NCI-H2196 (cell line): ENCODE data around the gene MED28.
"Not testable (repeated sequence)": the region's sequence is repeated elsewhere in the genome, so short reads cannot be mapped to it uniquely, and the experiment has no call there.

Source experiments
- DNase-seq: peaks from one replicate; lab custom pipeline; 2025; ENCODE audit not compliant: unreplicated experiment; lab: John Stamatoyannopoulos, UW

MED28 gene

DNA sequence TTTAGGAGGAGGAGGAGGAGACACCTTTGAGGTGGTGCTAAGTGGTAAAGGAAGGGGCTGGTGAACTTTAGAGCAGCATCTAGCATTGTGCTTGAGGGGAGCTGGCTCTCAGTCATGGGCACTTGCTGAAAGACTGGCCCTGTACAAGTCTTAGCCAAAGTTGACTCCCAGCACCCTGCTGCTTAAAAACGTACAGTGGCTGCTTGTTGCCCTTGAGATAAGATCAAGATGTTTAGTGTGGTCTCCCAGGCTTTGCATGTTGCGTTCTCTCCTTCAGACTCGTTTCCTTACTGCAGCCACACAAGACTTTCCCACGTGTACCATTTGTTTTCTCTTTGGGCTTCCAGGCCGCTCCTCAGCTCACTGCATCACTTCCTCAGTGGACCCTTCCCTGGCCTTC, 1.8 kb downstream of the MED28 start:
- DNase-seq = no peak

DNA sequence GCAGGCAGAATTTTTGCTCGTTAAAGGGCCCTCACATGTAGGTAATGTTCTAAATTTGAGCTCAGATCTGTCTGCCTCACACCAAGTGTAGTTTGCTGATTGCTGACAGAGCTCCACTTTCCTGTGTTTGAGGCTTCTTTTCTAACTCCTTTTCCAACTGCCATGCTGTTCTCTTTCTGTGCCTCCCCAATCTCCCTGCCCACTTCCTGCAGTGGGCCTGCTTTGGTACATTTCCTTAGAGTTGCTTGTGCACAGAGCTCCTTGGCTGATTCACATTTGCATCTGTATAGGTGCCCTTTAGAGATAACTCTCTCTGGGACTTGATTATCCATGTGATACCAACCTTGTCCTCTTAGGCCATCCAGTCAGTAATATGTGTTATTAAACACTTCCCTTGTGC, 4.5 kb downstream of the MED28 start:
- no peak for DNase-seq

DNA sequence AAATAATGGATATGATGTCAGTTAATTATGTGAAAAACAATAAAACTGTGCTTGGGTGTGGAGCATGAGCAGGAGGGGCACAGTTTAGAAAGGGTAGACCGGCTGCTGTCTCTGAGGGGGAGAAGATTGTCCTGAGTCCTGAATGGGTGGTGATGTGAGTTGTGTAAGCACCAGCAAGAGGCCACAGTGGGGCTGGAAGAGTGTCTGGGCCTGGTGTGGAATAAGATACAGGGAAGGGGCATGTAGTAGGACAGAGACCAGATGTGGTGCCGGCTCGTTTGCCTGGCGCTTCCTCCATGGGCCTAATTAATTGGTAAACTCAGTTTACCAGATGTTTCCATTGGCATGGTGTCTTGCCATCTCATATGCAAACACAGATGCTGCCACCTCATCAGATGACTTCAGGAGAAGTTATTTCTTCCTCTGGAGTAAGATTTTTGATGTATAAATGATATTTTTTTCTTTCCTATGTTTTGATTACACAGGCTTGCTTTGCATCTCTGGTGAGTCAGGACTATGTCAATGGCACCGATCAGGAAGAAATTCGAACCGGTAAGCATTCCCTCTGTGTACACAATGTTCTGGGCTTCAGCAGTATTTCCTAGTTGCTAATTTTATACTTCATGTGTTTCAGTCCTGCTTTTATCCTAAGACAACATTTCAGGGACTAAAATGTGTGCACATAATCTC, 5.1 kb downstream of the MED28 start:
- DNase-seq = peak; percentile 1

DNA sequence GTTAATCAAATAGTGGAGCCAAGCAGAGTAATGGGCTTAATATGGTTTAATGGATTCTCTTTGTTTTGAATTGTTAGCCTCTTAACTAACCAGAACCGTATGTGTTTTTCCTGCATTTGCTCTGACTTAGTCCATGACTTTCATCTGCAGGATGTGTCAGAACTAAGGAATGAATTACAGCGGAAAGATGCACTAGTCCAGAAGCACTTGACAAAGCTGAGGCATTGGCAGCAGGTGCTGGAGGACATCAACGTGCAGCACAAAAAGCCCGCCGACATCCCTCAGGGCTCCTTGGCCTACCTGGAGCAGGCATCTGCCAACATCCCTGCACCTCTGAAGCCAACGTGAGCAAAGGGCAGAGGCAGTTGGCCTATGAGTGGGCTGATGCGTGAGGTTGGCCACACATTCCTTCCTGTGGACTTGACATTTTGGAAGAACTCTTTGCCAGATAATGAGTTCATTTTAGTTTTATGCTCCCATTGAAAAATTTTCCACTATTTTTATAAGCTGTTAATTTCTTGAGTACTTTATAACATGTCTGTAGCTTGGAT, 9.1 kb downstream of the MED28 start:
- no peak for DNase-seq

DNA sequence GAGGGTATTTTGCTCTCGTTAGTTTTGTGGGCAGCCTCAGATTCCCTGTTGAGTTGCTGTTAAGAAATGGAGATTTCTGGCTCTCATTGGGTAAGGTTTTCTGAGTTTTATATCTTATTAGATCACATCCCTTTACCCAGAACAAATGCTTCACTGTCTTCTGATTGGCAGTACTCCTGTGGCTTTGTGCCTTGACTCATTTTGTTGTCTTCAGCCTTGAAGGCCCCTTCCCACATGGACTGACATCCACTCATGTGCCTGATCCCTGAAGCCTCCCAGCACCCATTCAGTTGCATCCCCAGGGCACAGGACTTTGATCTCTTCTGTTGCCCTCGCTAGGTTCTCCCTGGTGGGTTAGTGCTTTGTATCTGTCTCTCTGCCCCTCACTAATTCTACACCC, 10.4 kb downstream of the MED28 start:
- no peak for DNase-seq

DNA sequence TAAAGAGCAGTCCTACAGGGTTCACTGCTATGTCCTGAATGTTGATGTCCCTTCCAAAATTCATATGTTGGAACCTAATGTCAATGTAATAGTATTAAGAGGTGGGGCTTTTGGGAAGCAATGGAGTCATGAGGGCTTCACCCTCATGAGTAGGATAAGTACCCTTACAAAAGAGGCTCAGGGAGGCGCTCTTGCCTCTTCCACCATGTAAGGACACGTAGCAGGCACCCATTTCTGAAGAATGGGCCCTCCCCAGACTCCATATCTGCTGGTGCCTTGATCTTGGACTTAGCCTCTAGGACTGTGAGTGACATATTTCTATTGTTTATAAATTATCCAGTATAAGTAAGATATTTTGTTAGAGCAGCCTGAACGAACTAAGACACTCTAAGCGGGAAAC, 15.8 kb downstream of the MED28 start:
- no peak for DNase-seq

DNA sequence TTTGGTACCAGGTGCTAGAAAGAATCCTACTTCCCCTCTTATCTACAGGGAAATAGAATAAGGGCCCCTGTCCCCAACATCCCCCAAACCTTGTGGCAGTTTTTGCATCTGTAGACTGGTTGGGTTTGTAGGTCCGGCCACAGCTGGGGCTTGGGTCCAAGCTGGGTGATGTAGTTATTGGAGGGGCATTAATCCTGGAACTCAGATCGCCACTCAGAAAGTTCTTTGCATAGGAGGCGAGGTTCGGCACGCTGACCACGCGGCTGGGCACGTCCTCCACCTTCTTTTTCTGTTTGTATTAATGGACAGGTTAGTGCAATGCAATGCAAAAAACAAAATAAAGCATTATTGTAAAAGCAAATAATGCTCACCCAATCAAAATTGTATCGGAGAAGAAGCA, 19.2 kb downstream of the MED28 start:
- no peak for DNase-seq

DNA sequence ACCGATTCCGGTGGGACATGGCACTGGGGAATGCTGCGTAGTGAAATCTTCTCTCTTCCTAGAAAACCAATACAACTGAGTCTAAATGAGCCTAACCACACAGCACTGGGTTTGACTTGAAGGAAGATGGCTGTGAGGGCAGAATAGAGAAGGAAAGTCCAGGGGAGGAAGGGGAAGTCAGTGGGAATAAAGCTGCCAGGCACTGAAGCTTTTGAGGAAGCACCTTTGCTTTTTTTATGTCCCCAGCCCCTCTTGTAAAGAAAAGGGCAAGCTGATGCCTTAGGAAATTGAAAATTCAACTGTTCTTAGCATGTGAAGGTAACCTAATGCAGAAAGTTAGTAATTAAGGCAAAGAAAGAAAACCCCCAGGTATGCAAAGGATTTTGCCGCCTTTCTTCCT, 20.6 kb downstream of the MED28 start:
- no peak for DNase-seq

DNA sequence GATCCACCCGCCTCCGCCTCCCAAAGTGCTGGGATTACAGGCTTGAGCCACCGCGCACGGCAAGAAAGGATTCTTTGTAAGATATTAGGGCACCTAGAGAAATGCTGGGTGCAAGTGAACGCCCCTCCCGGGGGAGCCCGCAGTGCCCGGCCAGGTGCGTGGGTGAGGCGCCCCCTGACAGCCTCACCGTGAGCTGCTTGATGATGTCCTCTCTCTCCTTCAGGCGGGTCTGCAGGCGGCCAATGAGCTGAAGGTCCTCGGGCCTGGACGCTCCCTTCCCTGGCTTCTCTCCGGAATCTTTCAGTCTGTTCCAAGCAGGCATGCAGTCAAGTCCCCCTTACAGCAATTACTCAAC, 21.9 kb downstream of the MED28 start:
- no peak for DNase-seq

DNA sequence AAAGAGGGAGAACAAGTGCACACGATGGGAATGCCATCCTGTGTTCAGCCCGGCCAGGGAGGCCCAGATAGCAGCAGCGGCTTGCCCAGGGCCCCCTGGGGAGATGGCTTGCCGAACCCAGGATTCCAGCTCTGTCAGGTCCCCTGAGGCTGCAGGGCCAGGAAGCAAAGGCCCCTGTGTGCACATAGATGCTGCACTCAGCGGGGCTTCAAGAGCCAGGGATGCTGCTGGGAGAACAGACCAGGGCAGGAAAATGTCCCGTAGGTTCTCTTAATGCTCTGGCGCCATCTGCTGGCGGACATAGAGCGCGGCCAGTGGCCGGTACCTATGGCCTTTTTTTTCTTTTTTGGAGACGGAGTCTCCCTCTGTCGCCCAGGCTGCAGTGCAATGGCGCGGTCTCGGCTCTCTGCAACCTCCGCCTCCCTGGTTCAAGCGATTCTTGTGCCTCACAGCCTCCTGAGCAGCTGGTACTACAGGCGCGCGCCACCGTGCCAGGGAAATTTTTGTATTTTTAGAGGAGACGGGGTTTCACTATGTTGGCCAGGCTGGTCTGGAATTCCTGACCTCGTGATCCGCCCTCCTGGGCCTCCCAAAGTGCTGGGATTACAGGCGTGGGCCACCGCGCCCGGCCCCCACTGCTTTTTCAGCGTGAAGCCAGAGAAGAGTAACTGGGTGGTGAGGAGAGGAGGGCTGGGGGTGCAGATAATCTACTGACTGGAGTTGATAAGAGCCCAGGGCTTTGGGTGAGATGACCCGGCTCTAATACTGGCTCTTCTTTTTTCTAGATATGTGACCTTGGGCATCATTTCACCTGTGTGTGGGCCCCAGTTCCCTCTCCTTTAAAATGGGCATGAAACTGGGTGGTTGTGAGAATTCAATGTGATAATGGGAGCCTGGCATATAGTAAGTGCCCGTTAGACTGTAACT, 22.5 kb downstream of the MED28 start:
- DNase-seq = peak; percentile 80

DNA sequence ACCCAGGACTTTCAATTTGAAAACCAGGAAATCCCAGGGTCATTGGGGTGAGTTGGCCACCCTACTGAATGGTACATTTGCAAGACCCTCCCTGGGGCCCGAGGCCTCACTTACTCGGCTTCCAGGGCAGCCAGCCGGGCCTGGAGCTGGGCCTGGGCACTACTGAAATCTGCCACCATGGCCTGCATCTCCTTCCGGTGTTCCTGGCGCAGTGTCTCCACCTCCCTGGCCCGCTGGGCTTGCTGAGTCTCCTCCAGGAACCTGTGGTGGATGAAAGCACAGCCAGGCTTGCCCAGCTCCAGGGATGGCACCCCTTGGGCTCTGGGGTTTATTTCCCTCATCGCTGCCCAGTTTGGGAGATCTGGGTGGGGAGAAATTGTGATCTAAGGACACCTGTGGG, 24.7 kb downstream of the MED28 start:
- DNase-seq = no peak

DNA sequence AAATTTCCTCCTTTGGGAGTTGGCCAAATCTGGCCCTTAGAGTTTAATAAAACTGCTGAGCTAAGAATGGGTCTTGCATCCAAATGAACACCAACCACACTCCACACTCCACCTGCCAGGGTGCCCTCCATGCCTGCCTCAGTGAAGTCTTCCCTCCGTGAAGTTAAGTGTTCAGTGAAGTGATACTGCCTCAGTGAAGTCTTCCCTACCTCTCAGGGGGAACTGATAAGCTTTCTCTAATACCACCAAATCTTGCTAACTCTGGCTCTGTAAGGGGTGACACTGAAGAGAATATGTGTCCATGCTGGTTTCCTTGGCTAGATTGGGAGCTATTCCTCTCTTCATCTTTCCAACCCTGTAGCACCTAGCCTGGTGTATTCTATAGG, 27.9 kb downstream of the MED28 start:
- no peak for DNase-seq

DNA sequence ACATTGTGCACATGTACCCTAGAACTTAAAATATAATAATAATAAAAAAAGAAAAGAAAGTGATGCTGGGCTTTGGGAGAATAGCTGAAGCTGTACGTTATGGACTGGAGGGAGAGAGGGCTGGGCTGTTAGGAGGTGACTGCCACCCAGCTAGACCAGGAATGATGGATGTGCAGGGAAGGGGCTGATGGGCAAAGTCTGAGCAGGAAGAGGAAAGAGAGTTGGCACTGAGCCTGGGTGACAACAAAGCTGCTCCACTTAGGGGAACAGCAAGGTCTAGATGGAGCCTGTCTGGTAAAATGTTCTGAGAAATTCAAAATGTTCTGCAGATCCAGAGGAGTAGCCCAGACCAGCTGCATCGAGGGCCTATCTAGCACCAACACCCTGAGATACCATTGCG, 32.3 kb downstream of the MED28 start:
- peak; percentile 3 for DNase-seq

DNA sequence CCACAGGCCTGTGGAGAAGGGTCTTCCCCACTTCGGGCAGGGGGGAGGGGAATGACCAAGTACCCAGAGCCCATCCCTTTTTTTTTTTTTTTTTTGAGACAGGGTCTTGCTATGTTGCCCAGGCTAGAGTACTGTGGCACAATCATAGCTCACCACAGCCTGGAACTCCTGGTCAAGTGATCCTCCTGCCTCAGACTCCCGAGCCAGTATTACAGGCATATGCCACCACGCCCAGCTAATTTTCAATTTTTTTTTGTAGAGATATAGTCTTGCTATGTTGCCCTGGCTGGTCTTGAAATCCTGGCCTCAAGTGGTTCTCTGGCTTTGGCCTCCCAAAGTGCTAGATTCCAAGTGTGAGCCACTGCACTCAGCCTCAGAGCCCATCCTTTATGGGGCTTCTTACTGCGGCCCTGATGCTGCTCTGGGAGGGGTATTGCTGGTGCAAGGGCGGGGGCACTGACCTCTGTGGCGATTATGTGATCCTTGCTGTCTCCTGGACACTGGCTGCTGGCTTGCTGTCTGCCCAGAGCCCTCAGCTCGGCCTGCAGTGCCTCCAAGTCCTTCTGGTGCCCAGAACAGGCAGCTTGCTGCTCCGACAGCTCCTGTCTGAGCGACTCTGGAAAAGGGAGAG, 32.9 kb downstream of the MED28 start:
- no peak for DNase-seq

DNA sequence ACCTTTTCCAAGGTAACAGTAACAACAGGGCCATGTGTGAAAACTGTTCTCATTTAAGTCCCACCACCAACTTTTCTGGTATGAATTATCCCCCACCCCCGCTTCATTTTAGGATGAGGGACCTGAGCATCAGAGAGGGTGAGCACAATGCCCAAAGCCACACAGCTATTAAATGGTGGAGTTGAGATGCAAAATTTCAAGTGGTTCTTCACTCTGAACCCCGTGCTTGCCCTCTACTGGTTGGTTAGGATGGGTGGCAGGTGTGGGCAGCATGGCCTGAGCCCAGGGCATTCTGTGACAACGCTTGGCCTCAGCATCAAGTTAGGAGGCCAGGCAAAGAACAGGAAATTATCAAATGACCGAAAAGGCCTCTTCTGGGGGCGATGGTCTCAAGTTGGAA, 33.5 kb downstream of the MED28 start:
- DNase-seq = no peak

DNA sequence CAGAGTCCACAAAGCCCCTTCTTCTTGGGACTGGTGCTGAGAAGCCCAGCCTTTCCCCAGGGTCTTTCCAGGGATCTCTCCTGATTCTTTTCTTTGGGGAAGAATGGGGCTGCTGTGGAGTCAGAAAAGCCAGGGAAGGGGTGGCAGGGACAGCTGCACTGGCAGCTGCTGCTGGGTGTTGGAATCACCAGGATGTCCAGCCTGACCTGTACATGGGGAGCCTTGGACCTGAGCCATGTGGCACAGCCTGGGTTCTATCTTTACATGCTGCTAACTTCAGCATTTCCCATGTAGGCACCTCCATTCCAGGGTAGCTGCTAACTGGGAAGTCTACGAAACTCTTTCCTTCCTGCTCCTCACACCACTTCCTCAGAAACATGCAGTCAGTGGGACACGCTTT, 36.0 kb downstream of the MED28 start:
- DNase-seq = no peak

DNA sequence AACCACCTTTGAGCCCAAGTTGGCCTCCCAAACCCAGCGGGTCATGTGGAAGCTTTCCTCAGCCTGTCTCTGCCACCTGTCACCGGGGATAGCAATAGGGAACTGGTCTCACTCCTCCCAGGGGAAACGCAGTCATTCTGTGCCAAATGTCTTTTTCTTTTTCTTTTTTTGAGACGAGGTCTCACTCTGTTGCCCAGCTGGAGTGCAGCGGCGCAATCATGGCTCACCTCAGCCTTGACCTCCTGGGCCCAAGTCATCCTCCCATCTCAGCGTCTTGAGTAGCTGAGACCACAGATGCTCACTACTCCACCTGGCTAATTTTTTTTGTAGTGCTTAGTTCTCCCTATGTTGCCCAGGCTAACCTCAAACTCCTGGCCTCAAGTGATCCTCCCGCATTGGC, 40.3 kb downstream of the MED28 start:
- no peak for DNase-seq

DNA sequence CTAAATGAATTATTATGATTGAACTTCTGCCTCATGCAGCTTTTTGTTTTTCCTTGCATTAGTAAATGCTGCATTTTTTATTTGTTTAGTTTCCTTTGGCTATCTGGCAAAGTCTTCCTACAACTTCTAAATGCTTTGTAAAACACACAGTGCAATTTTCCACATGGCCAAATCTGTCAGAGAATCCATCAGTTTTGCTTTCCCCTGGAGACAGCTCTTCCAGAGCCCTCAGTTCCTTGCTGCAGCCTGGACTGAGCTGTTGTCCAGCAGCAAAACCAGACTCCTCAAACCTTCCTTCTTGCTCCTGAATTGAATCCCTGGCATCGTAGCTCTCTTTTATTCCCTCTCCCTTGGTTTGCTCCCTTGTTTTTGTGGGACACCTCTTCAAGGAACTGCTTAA, 42.6 kb downstream of the MED28 start:
- DNase-seq = no peak

DNA sequence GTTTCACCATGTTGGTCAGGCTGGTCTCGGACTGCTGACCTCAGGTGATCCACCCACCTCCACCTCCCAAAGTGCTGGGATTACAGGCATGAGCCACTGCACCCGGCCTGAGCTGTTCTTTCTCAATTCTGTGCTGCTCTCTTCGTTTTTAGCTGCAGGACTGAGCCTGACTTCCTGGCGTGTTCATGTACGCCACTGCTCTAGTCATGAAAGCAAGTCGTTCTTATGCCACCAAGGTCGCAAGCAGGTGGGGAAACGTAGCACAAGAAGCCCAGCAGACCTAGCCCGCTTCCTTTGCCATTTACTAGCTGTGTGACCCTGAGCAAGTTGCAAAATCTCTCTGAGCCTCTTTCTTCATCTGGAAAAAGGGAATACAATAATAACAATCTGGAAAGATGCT, 43.4 kb downstream of the MED28 start:
- no peak for DNase-seq

DNA sequence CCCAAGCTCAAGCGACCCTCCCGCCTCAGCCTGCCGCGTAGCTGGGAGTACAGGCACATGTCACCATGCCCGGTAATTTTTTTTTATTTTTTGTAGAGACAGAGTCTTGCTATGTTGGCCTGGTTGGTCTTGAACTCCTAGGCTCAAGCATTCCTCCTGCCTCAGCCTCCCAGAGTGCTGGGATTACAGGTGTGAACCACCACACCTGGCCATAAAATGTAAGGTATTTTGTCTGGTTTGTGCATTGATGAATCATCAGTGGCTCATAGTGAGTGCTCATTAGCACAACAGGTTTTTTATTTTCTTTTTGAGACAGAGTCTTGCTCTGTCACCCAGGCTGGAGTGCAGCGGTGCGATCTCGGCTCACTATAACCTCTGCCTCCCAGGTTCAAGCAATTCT, 44.8 kb downstream of the MED28 start:
- DNase-seq = not testable (repeated sequence)

DNA sequence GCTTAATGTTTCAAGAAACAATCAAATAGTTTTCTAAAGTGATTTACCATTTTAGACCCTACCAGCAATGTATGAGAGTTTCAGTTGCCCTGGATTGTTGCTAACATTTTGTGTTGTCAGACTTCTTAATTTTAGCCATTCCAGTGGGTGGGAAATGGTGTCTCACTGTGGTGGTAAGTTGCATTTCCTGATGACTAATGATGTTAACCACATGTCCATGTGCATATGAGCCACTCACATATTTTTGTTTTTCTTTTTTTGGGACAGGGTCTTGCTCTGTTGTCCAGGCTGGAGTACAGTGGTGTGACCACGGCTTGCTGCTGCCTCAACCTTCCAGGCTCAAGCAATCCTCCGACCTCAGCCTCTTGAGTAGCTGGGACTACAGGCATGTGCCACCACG, 48.3 kb downstream of the MED28 start:
- no peak for DNase-seq

DNA sequence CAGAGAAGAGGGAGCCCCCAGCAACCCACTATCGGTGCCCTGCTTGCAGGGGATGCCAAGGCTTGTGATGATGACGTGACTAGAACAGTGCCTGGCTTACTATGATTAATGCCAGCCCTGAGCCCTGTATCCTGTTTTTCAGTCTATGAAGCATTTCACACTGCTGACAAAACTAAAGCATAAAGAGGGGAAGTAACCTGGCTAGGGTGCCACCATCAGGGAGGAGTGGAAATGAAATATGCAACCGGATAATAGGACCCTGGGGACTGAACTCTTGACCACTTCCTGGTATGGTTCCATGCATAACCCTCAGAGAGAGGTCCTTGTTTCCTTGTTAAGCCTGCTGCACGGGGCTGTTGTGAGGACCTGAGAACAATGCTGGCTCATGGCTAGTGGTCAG, 50.3 kb downstream of the MED28 start:
- no peak for DNase-seq
